ENCODE results near the gene MCU. TPM values are rescaled to one million over a fixed set of nuclear protein-coding genes. Genes with fewer than 3 reads are reported as not detected.

MCU gene
- total and polyA plus RNA-seq, 5 donors, result 14.2 to 22.1 (median 18.1) TPM

DNA sequence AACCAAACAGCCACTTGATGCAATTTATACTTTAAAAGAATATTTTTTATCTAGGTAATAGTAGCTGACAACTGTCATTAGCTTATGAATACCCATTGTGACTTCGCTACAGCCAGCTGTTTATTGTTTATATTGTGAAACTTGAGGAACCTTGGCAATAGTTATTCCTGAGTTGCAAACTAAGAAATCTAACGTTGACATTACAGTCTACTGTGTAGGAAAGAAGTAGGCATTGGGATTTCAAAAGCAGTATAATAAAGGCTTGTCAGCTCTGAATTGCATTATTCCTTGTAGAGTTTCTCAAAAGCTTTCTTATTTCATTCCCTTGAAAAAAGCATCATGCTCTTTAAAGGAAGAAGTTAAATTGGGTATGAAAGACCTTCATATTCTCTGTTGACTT lies 158.9 kb downstream of the MCU start:
- Histone ChIP-seq H3K27me3 (ENCODE audit: control insufficient read depth, insufficient read depth) (no peaks in the 10 kb centered on the region), H3K9me3 (ENCODE audit: control insufficient read depth, low read length) (no peaks in the 10 kb centered on the region), H3K4me1 (ENCODE audit: control insufficient read depth, insufficient read depth, low read length) (no peaks in the 10 kb centered on the region), H3K27ac (ENCODE audit: low read length) (no peak overlapping the region), H3K4me3 (ENCODE audit: low read length) (no peak overlapping the region)
- DNase-seq (no peak), ATAC-seq (no peak)
- WGBS, result 89% methylated on average over 2 of the region's 2 CpGs
- intact Hi-C loops (cut with DNase I), result no loop called here

DNA sequence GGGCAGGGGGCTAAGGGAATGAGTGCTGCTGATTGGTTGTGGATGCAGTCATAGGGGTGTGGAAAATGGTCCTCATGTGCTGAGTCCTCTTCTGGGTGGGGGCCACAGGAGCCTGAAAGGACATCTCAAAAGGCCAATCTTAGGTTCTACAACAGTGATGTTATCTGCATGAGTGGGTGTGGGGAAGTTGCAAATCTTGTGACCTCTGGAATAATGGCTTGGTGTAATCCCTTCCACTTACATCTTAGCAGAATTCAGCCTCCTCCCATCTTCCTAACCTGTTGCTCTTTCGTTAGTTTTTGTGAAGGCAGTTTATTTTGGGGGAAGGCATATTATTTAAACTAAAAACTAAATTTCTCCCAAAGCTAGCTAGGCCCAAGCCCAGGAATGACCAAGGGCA lies 159.6 kb downstream of the MCU start:
- H3K27ac ChIP-seq (ENCODE audit: low read length), result no peak overlapping the region
- ATAC-seq, result no peak
- H3K4me1 ChIP-seq (ENCODE audit: control insufficient read depth, insufficient read depth, low read length), result no peaks in the 10 kb centered on the region
- WGBS, result 98% methylated on average over 1 of the region's 1 CpG
- H3K4me3 ChIP-seq (ENCODE audit: low read length), result no peak overlapping the region
- H3K9me3 ChIP-seq (ENCODE audit: control insufficient read depth, low read length), result no peaks in the 10 kb centered on the region
- intact Hi-C loops (cut with DNase I), result no loop called here
- no peak for DNase-seq
- no peaks in the 10 kb centered on the region for H3K27me3 ChIP-seq (ENCODE audit: control insufficient read depth, insufficient read depth)

DNA sequence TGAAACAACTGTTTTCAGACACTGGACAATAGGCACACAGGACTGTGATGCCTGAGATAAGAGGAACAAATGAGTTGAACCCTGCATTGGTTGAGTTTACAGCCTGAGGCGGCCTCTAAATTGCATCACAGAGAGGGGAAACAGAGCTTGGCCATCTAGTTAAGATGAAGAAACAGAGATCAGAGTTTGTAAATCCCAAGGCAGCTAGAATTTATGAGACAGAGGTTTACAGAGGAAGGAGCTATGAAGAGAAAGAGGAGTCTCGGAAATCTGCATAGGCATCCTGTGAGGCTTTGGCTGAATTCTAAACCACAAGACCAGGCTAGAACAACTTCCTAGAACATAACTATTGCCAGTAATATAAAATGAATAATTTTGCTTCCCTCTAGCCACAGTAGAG lies 160.6 kb downstream of the MCU start:
- WGBS, result 92% methylated on average over 2 of the region's 2 CpGs
- no peak overlapping the region for H3K4me3 ChIP-seq (ENCODE audit: low read length)

DNA sequence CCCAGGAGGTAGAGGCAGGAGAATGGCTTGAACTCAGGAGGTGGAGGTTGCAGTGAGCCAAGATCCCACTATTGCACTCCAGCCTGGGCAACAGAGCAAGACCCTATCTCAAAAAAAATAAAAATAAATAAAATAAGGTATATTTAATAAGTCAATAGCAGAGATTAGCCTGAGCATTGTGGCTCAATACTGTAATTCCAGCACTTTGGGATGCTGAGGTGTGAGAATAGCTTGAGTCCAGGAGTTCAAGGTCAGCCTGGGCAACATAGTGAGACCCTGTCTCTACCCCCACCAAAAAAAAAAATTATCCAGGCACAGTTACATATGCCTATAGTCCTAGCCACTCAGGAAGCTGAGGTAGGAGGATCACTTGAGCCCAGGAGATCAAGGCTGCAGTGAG lies 163.2 kb downstream of the MCU start:
- no peak overlapping the region for H3K4me3 ChIP-seq (ENCODE audit: low read length)
- intact Hi-C loops (cut with DNase I), result no loop called here
- H3K27ac ChIP-seq (ENCODE audit: low read length), result no peak overlapping the region
- H3K27me3 ChIP-seq (ENCODE audit: control insufficient read depth, insufficient read depth), result no peaks in the 10 kb centered on the region
- H3K9me3 ChIP-seq (ENCODE audit: control insufficient read depth, low read length), result no peaks in the 10 kb centered on the region
- H3K4me1 ChIP-seq (ENCODE audit: control insufficient read depth, insufficient read depth, low read length), result no peaks in the 10 kb centered on the region
- DNase-seq (no peak), ATAC-seq (no peak)

More for the DNA sequence above, 160.6 kb downstream of the MCU start:
- no peaks in the 10 kb centered on the region for H3K9me3 ChIP-seq (ENCODE audit: control insufficient read depth, low read length)
- no peaks in the 10 kb centered on the region for H3K27me3 ChIP-seq (ENCODE audit: control insufficient read depth, insufficient read depth)
- no peaks in the 10 kb centered on the region for H3K4me1 ChIP-seq (ENCODE audit: control insufficient read depth, insufficient read depth, low read length)
- DNase-seq (no peak), ATAC-seq (no peak)
- intact Hi-C loops (cut with DNase I), result no loop called here
- H3K27ac ChIP-seq (ENCODE audit: low read length), result no peak overlapping the region

DNA sequence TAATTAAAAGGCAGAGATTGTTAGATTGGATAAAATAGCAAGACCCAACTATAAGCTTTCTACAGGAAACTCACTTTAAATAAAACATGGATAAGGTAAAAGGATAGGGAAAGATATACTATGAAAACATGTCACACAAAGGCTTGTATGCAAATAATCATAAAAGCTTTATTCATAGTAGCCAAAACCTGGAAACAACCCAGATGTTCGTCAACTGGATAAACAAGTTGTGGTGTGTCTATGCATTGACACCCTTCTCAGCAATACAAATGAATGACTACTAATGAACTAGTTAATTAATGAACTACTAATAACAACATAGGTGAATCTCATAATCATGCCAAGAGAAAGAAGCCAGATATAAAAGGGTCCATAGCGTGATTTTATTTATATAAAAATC lies 163.8 kb downstream of the MCU start:
- H3K4me1 ChIP-seq (ENCODE audit: control insufficient read depth, insufficient read depth, low read length), result no peaks in the 10 kb centered on the region

DNA sequence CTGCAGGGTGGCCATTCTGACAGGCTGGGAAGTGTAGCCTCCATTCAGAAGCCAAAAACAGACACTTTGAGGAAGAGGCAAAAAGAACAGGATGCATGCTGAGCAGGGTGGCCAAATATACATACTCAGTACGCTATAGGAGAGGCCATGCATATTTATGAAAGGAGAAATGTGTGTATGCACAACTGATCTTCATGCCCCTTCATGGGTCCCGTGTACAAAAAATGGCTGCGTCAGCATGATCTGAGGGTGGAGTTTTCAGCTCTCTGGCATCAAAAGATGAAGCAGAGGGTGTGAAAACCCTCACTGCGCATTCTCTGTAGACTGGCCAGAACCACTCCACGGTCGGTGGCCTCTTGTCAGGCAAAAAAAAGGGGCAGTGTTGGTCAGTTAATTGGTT lies 166.1 kb downstream of the MCU start:
- Histone ChIP-seq H3K9me3 (ENCODE audit: control insufficient read depth, low read length) (no peaks in the 10 kb centered on the region), H3K4me3 (ENCODE audit: low read length) (no peak overlapping the region), H3K27ac (ENCODE audit: low read length) (no peak overlapping the region), H3K4me1 (ENCODE audit: control insufficient read depth, insufficient read depth, low read length) (no peaks in the 10 kb centered on the region), H3K27me3 (ENCODE audit: control insufficient read depth, insufficient read depth) (no peaks in the 10 kb centered on the region)
- WGBS, result 95% methylated on average over 6 of the region's 6 CpGs
- intact Hi-C loops (cut with DNase I), result no loop called here
- DNase-seq (no peak), ATAC-seq (no peak)

More for the DNA sequence above, 163.8 kb downstream of the MCU start:
- Histone ChIP-seq H3K27me3 (ENCODE audit: control insufficient read depth, insufficient read depth) (no peaks in the 10 kb centered on the region), H3K4me3 (ENCODE audit: low read length) (no peak overlapping the region), H3K27ac (ENCODE audit: low read length) (no peak overlapping the region), H3K9me3 (ENCODE audit: control insufficient read depth, low read length) (no peaks in the 10 kb centered on the region)
- DNase-seq, result no peak
- intact Hi-C loops (cut with DNase I), result no loop called here
- 85% methylated on average over 2 of the region's 2 CpGs for WGBS
- no peak for ATAC-seq

DNA sequence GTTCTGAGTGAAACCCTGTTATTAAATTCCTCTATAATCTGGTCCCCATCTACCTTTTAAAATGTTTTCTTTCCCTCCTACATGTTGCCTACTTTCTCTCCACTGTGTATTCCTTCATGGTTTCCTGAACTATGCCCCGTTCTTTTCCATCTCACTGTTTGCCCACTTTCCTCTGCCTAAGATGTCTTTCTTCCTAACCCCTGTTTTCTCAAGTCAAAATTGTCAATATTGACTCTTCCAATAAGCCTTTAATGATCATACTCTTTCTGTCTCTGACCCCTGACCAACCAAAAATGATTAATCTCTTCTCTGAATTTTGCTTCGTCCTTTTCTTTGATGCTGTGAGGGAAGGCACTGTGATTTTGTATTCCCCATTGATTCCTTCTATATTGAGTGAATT lies 171.0 kb downstream of the MCU start:
- ATAC-seq (no peak), DNase-seq (no peak)
- Histone ChIP-seq H3K4me1 (ENCODE audit: control insufficient read depth, insufficient read depth, low read length) (no peaks in the 10 kb centered on the region), H3K9me3 (ENCODE audit: control insufficient read depth, low read length) (no peaks in the 10 kb centered on the region), H3K27me3 (ENCODE audit: control insufficient read depth, insufficient read depth) (no peaks in the 10 kb centered on the region), H3K27ac (ENCODE audit: low read length) (no peak overlapping the region), H3K4me3 (ENCODE audit: low read length) (no peak overlapping the region)
- 94% methylated on average over 2 of the region's 2 CpGs for WGBS
- intact Hi-C loops (cut with DNase I), result no loop called here

DNA sequence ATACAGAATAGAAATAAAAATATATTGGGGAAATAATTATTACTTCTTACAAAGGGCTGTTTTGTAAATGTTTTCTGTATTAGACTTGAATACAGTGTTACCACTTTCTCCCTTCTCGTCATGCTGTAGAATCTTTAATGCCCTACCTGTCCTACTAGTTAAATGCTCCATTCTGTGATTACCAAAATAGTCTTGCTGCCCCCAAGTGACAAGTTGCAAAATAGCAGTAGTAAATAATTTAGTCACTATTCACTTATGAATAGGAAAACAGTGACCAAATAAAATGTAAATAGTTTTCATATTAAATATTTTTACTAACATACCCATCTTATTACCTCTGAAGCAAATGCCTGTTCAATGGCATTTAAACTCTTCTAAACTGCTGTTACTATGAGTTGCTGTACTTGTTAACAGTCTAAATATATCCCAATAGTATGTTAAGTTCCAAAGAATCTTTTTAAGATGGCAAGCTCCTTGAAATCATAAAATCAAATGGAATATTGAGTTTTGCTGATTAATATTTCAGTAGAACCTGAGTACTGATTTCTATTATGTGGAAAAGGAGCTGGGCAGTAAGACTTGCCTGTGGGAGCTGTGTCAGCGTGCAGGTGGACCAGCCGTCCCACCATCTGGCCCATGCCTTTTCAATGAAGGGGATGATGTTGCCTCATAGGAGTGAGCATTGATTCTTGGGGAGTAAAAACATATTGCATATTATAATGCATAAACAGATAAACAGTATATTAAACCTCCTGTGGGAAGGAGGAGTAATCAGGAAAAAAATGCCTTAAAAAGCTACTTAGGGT lies 183.5 kb downstream of the MCU start:
- ATAC-seq, result no peak

DNA sequence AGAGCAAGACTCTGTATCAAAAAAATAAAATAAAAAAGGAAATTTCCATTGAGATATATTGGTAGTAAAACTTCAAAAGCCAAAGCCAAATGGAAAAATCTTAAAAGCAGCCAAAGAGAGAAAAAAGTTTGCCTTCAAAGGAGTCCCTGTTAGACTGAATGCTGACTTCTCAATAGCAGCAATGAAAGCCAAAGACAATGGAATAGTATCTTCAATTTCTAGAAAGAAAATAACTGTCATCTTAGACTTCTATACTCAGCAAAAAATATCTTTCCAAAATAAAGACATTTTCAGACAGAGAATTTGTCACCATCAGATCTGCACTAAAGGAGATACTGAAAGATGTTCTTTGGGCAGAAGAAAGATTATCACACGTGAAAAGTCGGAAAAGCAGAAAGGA lies 187.3 kb downstream of the MCU start:
- intact Hi-C loops (cut with DNase I), result loop anchor here in 3 of 4 donors (10.0 kb wide), 1 partner anchor 514 kb away; no protein-coding TSS in a partner anchor
- Histone ChIP-seq H3K4me1 (ENCODE audit: control insufficient read depth, insufficient read depth, low read length) (no peaks in the 10 kb centered on the region), H3K27ac (ENCODE audit: low read length) (no peak overlapping the region), H3K27me3 (ENCODE audit: control insufficient read depth, insufficient read depth) (no peaks in the 10 kb centered on the region), H3K9me3 (ENCODE audit: control insufficient read depth, low read length) (no peaks in the 10 kb centered on the region), H3K4me3 (ENCODE audit: low read length) (no peak overlapping the region)
- DNase-seq, result no peak
- 98% methylated on average over 2 of the region's 2 CpGs for WGBS
- ATAC-seq, result no peak

More for the DNA sequence above, 183.5 kb downstream of the MCU start:
- Histone ChIP-seq H3K4me3 (ENCODE audit: low read length) (no peak overlapping the region), H3K4me1 (ENCODE audit: control insufficient read depth, insufficient read depth, low read length) (no peaks in the 10 kb centered on the region), H3K27ac (ENCODE audit: low read length) (no peak overlapping the region), H3K27me3 (ENCODE audit: control insufficient read depth, insufficient read depth) (no peaks in the 10 kb centered on the region), H3K9me3 (ENCODE audit: control insufficient read depth, low read length) (no peaks in the 10 kb centered on the region)
- 68% methylated on average over 3 of the region's 3 CpGs for WGBS
- intact Hi-C loops (cut with DNase I), result loop anchor here in 3 of 4 donors (10.0 kb wide), 1 partner anchor 511 kb away; no protein-coding TSS in a partner anchor
- DNase-seq, result no peak

DNA sequence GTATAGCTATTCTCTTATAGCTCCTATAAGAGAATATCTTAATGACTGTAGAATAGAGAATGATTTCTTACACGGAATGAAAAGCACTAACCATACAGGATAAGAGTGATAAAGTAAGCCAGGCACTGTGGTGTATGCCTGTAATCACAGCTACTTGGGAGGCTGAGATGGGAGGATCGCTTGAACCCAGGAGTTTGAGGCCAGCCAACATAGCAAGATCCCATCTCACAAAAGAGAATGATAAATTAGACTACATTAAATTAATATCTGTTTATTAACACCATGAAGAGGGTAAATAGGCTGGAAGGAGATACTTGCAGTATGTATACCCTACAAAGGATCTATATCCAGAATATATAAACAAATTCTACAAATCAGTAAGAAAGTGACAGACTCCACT lies 189.3 kb downstream of the MCU start:
- Histone ChIP-seq H3K4me1 (ENCODE audit: control insufficient read depth, insufficient read depth, low read length) (no peaks in the 10 kb centered on the region), H3K27ac (ENCODE audit: low read length) (no peak overlapping the region), H3K9me3 (ENCODE audit: control insufficient read depth, low read length) (no peaks in the 10 kb centered on the region), H3K4me3 (ENCODE audit: low read length) (no peak overlapping the region), H3K27me3 (ENCODE audit: control insufficient read depth, insufficient read depth) (no peaks in the 10 kb centered on the region)
- 97% methylated on average over 2 of the region's 2 CpGs for WGBS
- ATAC-seq (no peak), DNase-seq (no peak)
- intact Hi-C loops (cut with DNase I), result no loop called here

DNA sequence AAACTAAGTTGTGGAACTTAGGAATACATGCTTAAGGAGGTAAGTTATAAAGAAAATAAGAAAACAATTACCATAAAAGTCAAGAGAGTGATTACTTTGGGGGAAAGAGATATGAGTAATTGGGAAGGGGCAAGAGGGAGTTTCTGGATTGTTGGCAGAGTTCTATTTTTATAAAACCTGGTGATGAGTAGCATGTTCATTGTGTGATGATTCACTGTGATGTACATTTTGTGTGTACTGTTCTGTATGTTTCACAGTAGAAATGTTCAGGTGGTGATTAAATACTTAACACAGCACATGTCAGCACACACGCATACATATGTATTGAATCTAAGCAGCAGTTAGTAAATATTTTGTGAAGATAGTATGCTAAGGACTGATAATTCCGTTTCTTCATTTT lies 191.9 kb downstream of the MCU start:
- intact Hi-C loops (cut with DNase I), result no loop called here
- 79% methylated on average over 2 of the region's 2 CpGs for WGBS
- H3K4me1 ChIP-seq (ENCODE audit: control insufficient read depth, insufficient read depth, low read length), result peaks cover 5% of the 10 kb centered on the region
- no peaks in the 10 kb centered on the region for H3K27me3 ChIP-seq (ENCODE audit: control insufficient read depth, insufficient read depth)
- H3K9me3 ChIP-seq (ENCODE audit: control insufficient read depth, low read length), result no peaks in the 10 kb centered on the region
- no peak overlapping the region for H3K27ac ChIP-seq (ENCODE audit: low read length)
- no peak for DNase-seq
- no peak overlapping the region for H3K4me3 ChIP-seq (ENCODE audit: low read length)
- no peak for ATAC-seq

DNA sequence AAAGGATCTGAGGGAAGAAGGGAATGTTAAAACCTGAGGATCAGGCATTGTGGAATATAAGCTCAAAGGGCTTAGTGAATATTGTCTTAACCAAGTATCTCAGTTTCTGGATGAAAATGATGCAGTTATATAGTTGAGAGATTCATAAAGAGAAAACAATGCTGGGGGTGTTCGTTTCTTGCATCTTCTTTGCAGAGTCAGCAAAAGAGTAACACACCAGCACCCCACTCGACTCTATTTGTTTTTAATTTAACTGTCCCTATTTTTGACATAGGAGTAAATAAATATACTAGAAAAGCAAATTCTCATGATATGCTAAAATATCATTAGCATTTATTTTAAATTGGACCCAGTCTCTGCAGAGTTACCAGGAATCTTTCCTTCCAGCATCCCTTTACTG lies 194.0 kb downstream of the MCU start:
- H3K4me3 ChIP-seq (ENCODE audit: low read length), result no peak overlapping the region
- H3K27me3 ChIP-seq (ENCODE audit: control insufficient read depth, insufficient read depth), result no peaks in the 10 kb centered on the region
- intact Hi-C loops (cut with DNase I), result no loop called here
- no peak for ATAC-seq
- DNase-seq, result no peak
- H3K9me3 ChIP-seq (ENCODE audit: control insufficient read depth, low read length), result no peaks in the 10 kb centered on the region
- 82% methylated on average over 2 of the region's 2 CpGs for WGBS
- H3K27ac ChIP-seq (ENCODE audit: low read length), result no peak overlapping the region
- peaks cover 7% of the 10 kb centered on the region for H3K4me1 ChIP-seq (ENCODE audit: control insufficient read depth, insufficient read depth, low read length)

All from right cardiac atrium (tissue), 5 donors.